Fibroblast of skin of back (primary cell): Measurements from ENCODE around the gene SLC9A9.

ENCODE experiments used
- DNase-seq: peaks from one replicate; pipeline ENCODE4 v3.0.0-alpha.2; 2013

SLC9A9 gene

DNA sequence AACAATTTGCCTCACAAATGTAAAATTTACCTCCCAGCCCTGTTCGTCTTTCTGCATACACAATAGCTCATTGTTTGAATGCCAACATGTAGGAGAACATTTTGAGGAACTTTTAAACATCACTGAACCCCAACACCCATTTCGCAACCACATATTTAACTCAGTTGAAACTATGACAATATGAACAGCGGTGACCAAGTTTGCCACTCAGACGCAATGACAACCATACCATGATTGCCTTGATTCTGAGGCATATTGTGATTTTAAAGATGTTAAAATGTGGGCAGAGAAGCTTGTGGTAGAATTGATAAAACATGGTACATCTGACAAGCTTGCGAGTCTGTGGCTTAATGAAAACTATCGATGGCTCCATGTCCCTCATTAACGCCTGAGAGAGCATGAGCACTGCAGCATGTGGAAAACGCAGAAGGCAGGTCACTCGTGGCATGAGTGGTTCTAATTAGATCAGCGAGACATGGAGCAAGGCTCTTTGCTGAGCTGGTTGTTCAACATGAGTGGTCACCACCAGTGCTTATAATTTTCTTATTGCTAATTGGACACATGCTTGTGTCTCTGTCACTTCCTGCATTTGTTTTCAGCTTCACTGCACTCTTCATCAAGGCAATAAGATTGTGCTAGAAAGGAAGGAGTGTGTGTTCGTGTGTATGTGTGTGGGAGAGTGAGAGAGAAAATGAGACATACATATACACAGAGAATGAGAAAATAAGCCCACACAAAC lies 611.9 kb downstream of the SLC9A9 start:
- DNase-seq, result no peak

GRCh38 chr3:143235614-143236204 lies 612.6 kb downstream of the SLC9A9 start:
- DNase-seq, result no peak

- peak; percentile 63 for DNase-seq
Measured at GRCh38 chr3:143234526-143234925, 613.7 kb downstream of the SLC9A9 start.

- DNase-seq, result no peak
Measured at GRCh38 chr3:143232981-143233380, 615.3 kb downstream of the SLC9A9 start.

- DNase-seq, result no peak
Measured at GRCh38 chr3:143228405-143228804, 619.9 kb downstream of the SLC9A9 start.

GRCh38 chr3:143226678-143227291 lies 621.5 kb downstream of the SLC9A9 start:
- DNase-seq, result no peak

GRCh38 chr3:143224716-143225115 lies 623.6 kb downstream of the SLC9A9 start:
- no peak for DNase-seq

- no peak for DNase-seq
Measured at GRCh38 chr3:143222981-143223380, 625.3 kb downstream of the SLC9A9 start.

GRCh38 chr3:143222505-143222904 lies 625.8 kb downstream of the SLC9A9 start:
- no peak for DNase-seq

DNA sequence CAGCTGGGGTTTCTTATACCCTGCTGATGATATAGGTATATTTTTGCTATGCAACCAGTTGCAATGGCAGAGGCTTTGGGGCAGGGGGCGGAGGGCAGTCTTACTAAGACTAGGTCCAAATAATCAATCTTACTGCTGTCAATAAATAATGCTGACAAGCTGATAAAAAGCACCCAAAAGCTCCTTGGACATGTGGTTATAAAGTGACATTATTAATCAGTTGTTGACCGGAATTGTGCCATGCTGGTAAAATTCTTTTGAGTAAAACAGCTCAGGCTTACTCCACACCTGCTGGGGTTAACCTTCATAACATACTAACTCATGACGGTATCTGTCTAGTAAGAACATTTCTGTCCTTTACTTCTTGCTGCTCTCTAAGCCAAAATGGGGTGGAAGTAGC lies 626.8 kb downstream of the SLC9A9 start:
- DNase-seq, result no peak

- no peak for DNase-seq
Measured at GRCh38 chr3:143220741-143221140, 627.5 kb downstream of the SLC9A9 start.

GRCh38 chr3:143218166-143218835 lies 630.0 kb downstream of the SLC9A9 start:
- DNase-seq, result no peak

DNA sequence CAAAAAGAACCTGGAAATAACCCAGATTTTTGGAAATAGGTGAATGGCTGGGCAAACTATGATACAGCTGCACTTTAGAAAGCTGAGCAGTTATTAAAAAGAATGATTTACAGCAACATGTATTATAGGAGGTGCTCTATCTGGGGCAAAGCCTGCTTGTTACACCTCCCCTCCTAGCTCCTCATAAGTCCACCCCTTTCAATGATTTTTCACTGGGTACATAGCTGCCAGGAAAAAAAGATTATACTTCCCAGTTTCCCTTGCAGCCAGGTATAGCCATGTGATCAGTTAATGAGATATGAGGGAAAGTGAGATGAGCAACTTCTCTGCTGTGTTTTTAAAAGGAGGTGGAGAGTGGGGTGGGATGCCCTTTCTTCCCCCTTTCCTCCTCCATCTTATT lies 631.0 kb downstream of the SLC9A9 start:
- DNase-seq, result no peak

DNA sequence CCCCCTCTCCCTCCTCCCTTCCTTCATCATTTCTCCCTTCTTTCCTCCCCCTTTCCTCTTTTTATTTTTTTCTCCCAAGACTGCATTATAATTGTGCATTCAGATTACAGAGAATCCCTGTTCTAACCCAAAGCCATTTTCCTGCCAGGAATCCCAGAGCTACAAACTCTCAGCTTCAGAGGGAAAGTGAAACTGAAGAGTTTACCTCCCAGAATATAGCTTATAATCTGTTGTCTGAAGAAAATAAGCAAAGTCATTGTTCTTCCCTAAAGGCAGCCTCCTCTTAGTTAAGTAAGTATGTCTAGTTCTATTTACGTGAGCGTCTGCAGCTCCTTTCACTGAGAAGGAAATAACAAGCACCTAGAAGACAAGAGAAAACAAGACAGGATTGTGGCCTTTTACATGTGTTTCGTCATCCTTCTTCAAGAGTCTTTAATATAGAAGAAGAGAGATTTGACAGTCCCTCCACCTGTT lies 631.5 kb downstream of the SLC9A9 start:
- no peak for DNase-seq
